ENCODE data around the gene ZNF35.

GRCh38 chr3:44661189-44661588, 12.7 kb downstream of the ZNF35 start:
- TF ChIP-seq, protein P1, sequence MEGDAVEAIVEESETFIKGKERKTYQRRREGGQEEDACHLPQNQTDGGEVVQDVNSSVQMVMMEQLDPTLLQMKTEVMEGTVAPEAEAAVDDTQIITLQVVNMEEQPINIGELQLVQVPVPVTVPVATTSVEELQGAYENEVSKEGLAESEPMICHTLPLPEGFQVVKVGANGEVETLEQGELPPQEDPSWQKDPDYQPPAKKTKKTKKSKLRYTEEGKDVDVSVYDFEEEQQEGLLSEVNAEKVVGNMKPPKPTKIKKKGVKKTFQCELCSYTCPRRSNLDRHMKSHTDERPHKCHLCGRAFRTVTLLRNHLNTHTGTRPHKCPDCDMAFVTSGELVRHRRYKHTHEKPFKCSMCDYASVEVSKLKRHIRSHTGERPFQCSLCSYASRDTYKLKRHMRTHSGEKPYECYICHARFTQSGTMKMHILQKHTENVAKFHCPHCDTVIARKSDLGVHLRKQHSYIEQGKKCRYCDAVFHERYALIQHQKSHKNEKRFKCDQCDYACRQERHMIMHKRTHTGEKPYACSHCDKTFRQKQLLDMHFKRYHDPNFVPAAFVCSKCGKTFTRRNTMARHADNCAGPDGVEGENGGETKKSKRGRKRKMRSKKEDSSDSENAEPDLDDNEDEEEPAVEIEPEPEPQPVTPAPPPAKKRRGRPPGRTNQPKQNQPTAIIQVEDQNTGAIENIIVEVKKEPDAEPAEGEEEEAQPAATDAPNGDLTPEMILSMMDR (IDR thresholded peaks at IDR 0.05), result peak; percentile 32; the same call in 1 of the 2 replicates
- TF ChIP-seq, protein P2, sequence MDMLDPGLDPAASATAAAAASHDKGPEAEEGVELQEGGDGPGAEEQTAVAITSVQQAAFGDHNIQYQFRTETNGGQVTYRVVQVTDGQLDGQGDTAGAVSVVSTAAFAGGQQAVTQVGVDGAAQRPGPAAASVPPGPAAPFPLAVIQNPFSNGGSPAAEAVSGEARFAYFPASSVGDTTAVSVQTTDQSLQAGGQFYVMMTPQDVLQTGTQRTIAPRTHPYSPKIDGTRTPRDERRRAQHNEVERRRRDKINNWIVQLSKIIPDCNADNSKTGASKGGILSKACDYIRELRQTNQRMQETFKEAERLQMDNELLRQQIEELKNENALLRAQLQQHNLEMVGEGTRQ (IDR thresholded peaks at IDR 0.05; ENCODE audit: borderline replicate concordance, low read depth, low read length), result no peak
- TF ChIP-seq SMC3 (IDR thresholded peaks at IDR 0.05; ENCODE audit: low read depth, low read length) (no peak), RCOR1 (IDR thresholded peaks at IDR 0.05; ENCODE audit: low read length) (no peak), EZH2phosphoT487 (IDR thresholded peaks at IDR 0.05; ENCODE audit: borderline replicate concordance, low read depth) (no peak), EP300 (IDR thresholded peaks at IDR 0.05; ENCODE audit: borderline replicate concordance in 1 of 2, low read depth in 1 of 2, low read length in 1 of 2) (no peak), POLR2AphosphoS5 (IDR thresholded peaks at IDR 0.05; ENCODE audit: low read depth, low read length) (no peak), SIN3A (IDR thresholded peaks at IDR 0.05; ENCODE audit: borderline replicate concordance, low read depth, low read length) (no peak)

All from SK-N-SH (cell line).